Natural killer cell (primary cell): Measurements from ENCODE around the gene PRR12. TPM values are rescaled to one million over a fixed set of nuclear protein-coding genes. Genes with fewer than 3 reads are reported as not detected.

Source experiments
- ATAC-seq, 3 donors: fragments of 150-1000 bp in 2 of 3; fragments of 200-7000 bp in 1 of 3; cut with Tn5 transposase; 1 replicate in 1 of 3; 2 replicates in 2 of 3; pipeline ENCODE4 v1.10.0; 2021; ENCODE audit warnings: mild to moderate bottlenecking in 2 of 3, moderate library complexity in 2 of 3
- DNase-seq, 2 donors: peaks; one replicate each; pipeline versions ENCODE4 v3.0.0 to v3.0.0-alpha.2; 2013 to 2021; ENCODE audit warnings: mixed read lengths in 1 of 2
- H3K27ac ChIP-seq: one replicate; pipeline ENCODE4 v1.5.1; 2013; ENCODE audit warnings: mild to moderate bottlenecking, low read length
- H3K27me3 ChIP-seq: one replicate; pipeline ENCODE4 v1.6.1; 2013; ENCODE audit warnings: low read length; ENCODE audit not compliant: control insufficient read depth, insufficient read depth
- H3K36me3 ChIP-seq: one replicate; pipeline ENCODE4 v1.6.1; 2013; ENCODE audit warnings: low read length; ENCODE audit not compliant: control insufficient read depth, insufficient read depth
- H3K4me1 ChIP-seq: one replicate; pipeline ENCODE4 v1.6.1; 2013; ENCODE audit warnings: low read length; ENCODE audit not compliant: control insufficient read depth, insufficient read depth
- H3K4me3 ChIP-seq: one replicate; pipeline ENCODE4 v1.5.1; 2013; ENCODE audit warnings: low read length
- H3K9me3 ChIP-seq: one replicate; pipeline ENCODE4 v1.6.1; 2013; ENCODE audit warnings: low read length; ENCODE audit not compliant: control insufficient read depth, insufficient read depth
- H3K27ac Mint-ChIP-seq, 2 donors: one replicate each; pipeline ENCODE4 v1.8.0; 2022; ENCODE audit warnings: mild to moderate bottlenecking in 2 of 2, mixed read lengths in 2 of 2, moderate library complexity in 1 of 2
- H3K27me3 Mint-ChIP-seq, 2 donors: one replicate each; pipeline ENCODE4 v1.8.0; 2022; ENCODE audit warnings: low read depth in 2 of 2, mixed read lengths in 2 of 2
- H3K36me3 Mint-ChIP-seq: one replicate; pipeline ENCODE4 v1.8.0; 2022; ENCODE audit warnings: mixed read lengths
- H3K4me1 Mint-ChIP-seq, 2 donors: one replicate each; pipeline ENCODE4 v1.8.0; 2022; ENCODE audit warnings: mixed read lengths in 2 of 2
- H3K4me3 Mint-ChIP-seq: one replicate; pipeline ENCODE4 v1.8.0; 2022; ENCODE audit warnings: mild to moderate bottlenecking, moderate library complexity, mixed read lengths
- H3K9me3 Mint-ChIP-seq, 2 donors: one replicate each; pipeline ENCODE4 v1.8.0; 2022; ENCODE audit warnings: mixed read lengths in 2 of 2
- WGBS: methylation state at CpG from one replicate; pipeline ENCODE4 v1.1.7; 2013; ENCODE audit warnings: missing lambda C conversion rate; ENCODE audit not compliant: insufficient coverage; 5-methylcytosine and 5-hydroxymethylcytosine counted together
- intact Hi-C: fragments of 100-400 bp; cut with micrococcal nuclease; formaldehyde crosslinking; loops from one replicate; pipeline ENCODE4 v1.14.2; 2022
- total RNA-seq, 4 donors: library from RNA; stranded (reverse); fragments of 120-200 nt in 1 of 4; gene quantifications; one replicate each; pipeline versions ENCODE4 v1.2.3 to v1.2.4, GENCODE V29; 2013 to 2022
- TF ChIP-seq, protein P1 (sequence below): fragments of 200-600 bp; IDR thresholded peaks from one replicate; pipeline ENCODE4 v1.8.0; 2022; ENCODE audit warnings: antibody characterized with exemption

Gene PRR12
- total RNA-seq, 3 donors from 2014 or later (not counting 1 experiment from before 2014, with no cell fraction given) = 51.1 to 62.1 (median 56.0) TPM

DNA sequence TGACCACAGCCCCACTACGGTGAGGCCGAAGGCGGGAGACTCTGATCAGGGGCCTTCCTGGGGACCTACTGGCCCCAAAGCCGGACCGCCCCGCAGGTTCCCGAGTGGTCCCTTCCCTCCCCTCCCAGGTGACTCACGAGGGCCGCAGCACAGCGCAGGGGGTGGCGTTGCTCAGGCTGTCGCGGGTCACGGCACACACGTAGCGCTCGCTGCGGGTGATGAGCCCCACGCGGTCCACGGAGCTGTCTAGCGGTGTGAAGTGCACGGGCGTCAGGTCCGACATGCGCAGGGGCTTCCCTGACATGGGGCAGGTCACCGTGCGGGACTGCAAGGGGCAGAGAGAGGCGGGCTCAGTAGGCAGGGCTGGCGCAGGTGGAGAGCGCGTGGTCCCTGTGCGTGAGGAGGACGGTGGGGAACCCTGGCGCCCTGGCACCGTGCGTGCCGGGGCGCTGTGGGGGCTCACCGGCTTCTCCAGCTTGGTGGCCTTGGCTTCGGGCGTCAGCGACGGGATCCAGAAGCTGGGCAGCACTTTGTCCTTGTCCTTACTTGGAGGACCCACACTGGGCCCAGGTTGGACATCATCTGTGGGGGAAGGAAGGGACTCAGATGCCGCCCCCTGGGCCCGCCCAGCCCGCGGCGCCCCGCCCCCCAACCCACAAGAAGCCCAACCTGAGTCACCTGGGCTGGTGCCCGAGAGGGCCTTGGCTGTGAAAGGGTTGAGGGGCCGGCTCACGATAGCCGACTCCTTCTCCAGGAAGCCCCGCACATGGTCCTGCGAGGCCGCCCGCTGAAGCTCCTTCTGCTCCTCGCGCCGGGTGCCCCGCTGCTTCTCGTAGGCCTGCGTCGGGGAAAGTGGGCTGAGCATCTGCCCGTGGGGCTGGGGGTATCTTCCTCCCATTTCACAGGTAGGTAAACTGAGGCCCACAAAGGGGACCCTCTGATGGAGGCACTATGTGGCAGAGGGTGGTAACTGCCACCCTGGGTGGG is 34.3 kb upstream of the PRR12 start:
- intact Hi-C loops = no loop called here
- H3K27me3 Mint-ChIP-seq = no peaks in the 10 kb centered on the region
- TF ChIP-seq, protein P1, sequence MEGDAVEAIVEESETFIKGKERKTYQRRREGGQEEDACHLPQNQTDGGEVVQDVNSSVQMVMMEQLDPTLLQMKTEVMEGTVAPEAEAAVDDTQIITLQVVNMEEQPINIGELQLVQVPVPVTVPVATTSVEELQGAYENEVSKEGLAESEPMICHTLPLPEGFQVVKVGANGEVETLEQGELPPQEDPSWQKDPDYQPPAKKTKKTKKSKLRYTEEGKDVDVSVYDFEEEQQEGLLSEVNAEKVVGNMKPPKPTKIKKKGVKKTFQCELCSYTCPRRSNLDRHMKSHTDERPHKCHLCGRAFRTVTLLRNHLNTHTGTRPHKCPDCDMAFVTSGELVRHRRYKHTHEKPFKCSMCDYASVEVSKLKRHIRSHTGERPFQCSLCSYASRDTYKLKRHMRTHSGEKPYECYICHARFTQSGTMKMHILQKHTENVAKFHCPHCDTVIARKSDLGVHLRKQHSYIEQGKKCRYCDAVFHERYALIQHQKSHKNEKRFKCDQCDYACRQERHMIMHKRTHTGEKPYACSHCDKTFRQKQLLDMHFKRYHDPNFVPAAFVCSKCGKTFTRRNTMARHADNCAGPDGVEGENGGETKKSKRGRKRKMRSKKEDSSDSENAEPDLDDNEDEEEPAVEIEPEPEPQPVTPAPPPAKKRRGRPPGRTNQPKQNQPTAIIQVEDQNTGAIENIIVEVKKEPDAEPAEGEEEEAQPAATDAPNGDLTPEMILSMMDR = no peak
- peaks cover 82% of the 10 kb centered on the region for H3K4me1 ChIP-seq
- no peak overlapping the region for H3K27ac Mint-ChIP-seq
- peak overlapping the region; percentile 29 for H3K27ac ChIP-seq
- H3K4me1 Mint-ChIP-seq = peaks cover 29 to 46% of the 10 kb centered on the region in 2 donors
- H3K36me3 ChIP-seq = peaks cover 38% of the 10 kb centered on the region
- 92% methylated on average over 66 of the region's 66 CpGs for WGBS
- no peak for ATAC-seq
- no peaks in the 10 kb centered on the region for H3K9me3 ChIP-seq
- no peaks in the 10 kb centered on the region for H3K9me3 Mint-ChIP-seq
- H3K36me3 Mint-ChIP-seq = no peaks in the 10 kb centered on the region
- peak in 1 of 2 donors; percentile 63 for DNase-seq
- no peaks in the 10 kb centered on the region for H3K27me3 ChIP-seq
- peak overlapping the region; percentile 12 for H3K4me3 ChIP-seq
- H3K4me3 Mint-ChIP-seq = no peak overlapping the region

DNA sequence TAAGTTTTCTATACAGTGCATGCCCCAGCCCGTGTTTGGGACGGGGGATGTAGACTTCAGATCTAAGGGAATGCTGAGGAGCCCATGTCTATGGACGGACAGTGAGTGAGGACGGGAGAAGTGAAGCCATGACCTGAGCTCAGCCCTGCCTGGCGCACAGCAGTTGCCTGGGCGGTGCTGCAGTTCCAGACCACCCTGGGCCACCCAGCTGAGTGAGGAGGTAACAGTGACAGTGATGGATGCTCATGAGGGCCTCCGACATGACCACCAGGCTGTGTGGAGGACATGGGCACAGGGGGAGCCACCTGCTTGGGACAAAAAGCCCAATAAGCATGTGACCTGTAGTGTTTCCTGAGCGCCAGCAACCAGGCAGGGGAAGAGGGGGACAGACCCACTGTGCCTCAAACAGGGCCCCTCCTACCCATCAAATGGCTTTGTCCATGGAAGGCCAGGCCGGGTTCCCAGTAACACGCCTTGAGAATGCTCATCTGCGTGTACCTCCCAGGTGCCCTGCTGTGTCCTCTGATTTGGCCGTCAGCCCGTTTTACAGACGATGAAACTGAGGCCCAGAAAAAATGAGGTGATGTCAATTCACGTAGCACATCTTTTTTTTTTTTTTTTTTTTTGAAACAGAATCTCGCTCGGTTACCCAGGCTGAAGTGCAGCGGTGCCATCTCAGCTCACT is 33.2 kb upstream of the PRR12 start:
- H3K27ac ChIP-seq = peak overlapping the region; percentile 11
- Mint-ChIP-seq H3K27me3 (no peaks in the 10 kb centered on the region), H3K9me3 (no peaks in the 10 kb centered on the region), H3K36me3 (no peaks in the 10 kb centered on the region), H3K27ac (peak overlapping the region in 1 of 2 donors; percentile 41), H3K4me1 (peaks cover 29 to 50% of the 10 kb centered on the region in 2 donors), H3K4me3 (no peak overlapping the region)
- peaks cover 85% of the 10 kb centered on the region for H3K4me1 ChIP-seq
- WGBS = 91% methylated on average over 18 of the region's 18 CpGs
- no peaks in the 10 kb centered on the region for H3K27me3 ChIP-seq
- TF ChIP-seq, protein P1 = no peak
- no peaks in the 10 kb centered on the region for H3K9me3 ChIP-seq
- intact Hi-C loops = no loop called here
- peak in 1 of 2 donors; percentile 41 for DNase-seq
- ATAC-seq = no peak
- peaks cover 38% of the 10 kb centered on the region for H3K36me3 ChIP-seq
- H3K4me3 ChIP-seq = no peak overlapping the region

DNA sequence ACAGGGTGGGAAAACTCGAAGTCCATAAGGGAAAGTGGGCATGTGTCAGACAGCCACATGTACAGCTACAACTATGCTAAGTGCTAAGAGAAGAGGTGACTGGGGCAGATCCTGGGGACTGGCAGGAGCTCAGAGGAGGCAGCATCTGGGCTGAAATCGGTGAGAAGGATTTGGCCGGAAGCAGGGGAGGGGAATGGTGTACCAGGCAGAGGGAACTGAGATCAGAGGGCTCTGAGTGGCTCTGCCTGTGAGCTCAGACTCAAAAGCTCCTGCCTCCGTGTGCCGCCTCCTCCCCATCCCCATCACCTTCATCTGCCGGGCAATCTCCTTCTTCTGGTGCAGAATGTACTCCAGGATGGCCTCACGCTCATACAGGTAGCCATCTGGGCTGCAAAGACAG is 32.4 kb upstream of the PRR12 start:
- H3K4me3 ChIP-seq = no peak overlapping the region
- peaks cover 38% of the 10 kb centered on the region for H3K36me3 ChIP-seq
- H3K27me3 ChIP-seq = no peaks in the 10 kb centered on the region
- WGBS = 81% methylated on average over 7 of the region's 7 CpGs
- no peaks in the 10 kb centered on the region for H3K27me3 Mint-ChIP-seq
- DNase-seq = peak in 1 of 2 donors; percentile 66
- TF ChIP-seq, protein P1 = no peak
- no peaks in the 10 kb centered on the region for H3K9me3 Mint-ChIP-seq
- H3K4me1 ChIP-seq = peaks cover 87% of the 10 kb centered on the region
- H3K9me3 ChIP-seq = no peaks in the 10 kb centered on the region
- H3K36me3 Mint-ChIP-seq = no peaks in the 10 kb centered on the region
- peak overlapping the region; percentile 25 for H3K4me3 Mint-ChIP-seq
- peaks cover 27 to 50% of the 10 kb centered on the region in 2 donors for H3K4me1 Mint-ChIP-seq
- intact Hi-C loops = no loop called here
- peak overlapping the region in 1 of 2 donors; percentile 72 for H3K27ac Mint-ChIP-seq
- ATAC-seq = no peak
- H3K27ac ChIP-seq = no peak overlapping the region
